ENCODE data around the gene ZFAND6.

Gene ZFAND6

GRCh38 chr15:80170596-80170995 lies 111.1 kb downstream of the ZFAND6 start:
- TF ChIP-seq CTCF (IDR thresholded peaks at IDR 0.05; ENCODE audit: insufficient read depth, low read length, missing control alignments): no peak
- no peak overlapping the region for H3K4me3 ChIP-seq (ENCODE audit: low read depth, low read length)
- no peak for DNase-seq (ENCODE audit: low read depth, low spot score)
- CTCF ChIA-PET: no interaction called here
- POLR2A ChIA-PET: no interaction called here

GRCh38 chr15:80171787-80172186 lies 112.3 kb downstream of the ZFAND6 start:
- POLR2A ChIA-PET: interaction anchor here (0.6 kb wide), 1 partner anchor 11 kb away, joined by 4 read pairs; no protein-coding TSS in a partner anchor
- H3K4me3 ChIP-seq (ENCODE audit: low read depth, low read length): no peak overlapping the region
- TF ChIP-seq CTCF (IDR thresholded peaks at IDR 0.05; ENCODE audit: insufficient read depth, low read length, missing control alignments): no peak
- CTCF ChIA-PET: interaction anchor here (0.7 to 4.7 kb wide), 9 partner anchors 8 to 318 kb away, joined by 3 to 42 read pairs (median 5); partner anchors contain the start of gene MTHFS
- DNase-seq (ENCODE audit: low read depth, low spot score): no peak

- H3K4me3 ChIP-seq (ENCODE audit: low read depth, low read length): no peak overlapping the region
- POLR2A ChIA-PET: interaction anchor here (0.6 kb wide), 1 partner anchor 12 kb away, joined by 4 read pairs; no protein-coding TSS in a partner anchor
- no peak for TF ChIP-seq CTCF (IDR thresholded peaks at IDR 0.05; ENCODE audit: insufficient read depth, low read length, missing control alignments)
Measured at GRCh38 chr15:80172401-80172800, 112.9 kb downstream of the ZFAND6 start.

GRCh38 chr15:80173022-80173759 lies 113.7 kb downstream of the ZFAND6 start:
- peak; percentile 77 for TF ChIP-seq CTCF (IDR thresholded peaks at IDR 0.05; ENCODE audit: insufficient read depth, low read length, missing control alignments)
- POLR2A ChIA-PET: no interaction called here
- CTCF ChIA-PET: interaction anchor here (1.0 to 4.7 kb wide), 11 partner anchors 9 to 320 kb away, joined by 3 to 42 read pairs (median 5); partner anchors contain the start of gene MTHFS
- DNase-seq (ENCODE audit: low read depth, low spot score): no peak
- H3K4me3 ChIP-seq (ENCODE audit: low read depth, low read length): no peak overlapping the region

More at GRCh38 chr15:80172401-80172800, 112.9 kb downstream of the ZFAND6 start:
- CTCF ChIA-PET: interaction anchor here (0.7 to 4.7 kb wide), 11 partner anchors 9 to 319 kb away, joined by 3 to 42 read pairs (median 4); partner anchors contain the start of gene MTHFS
- DNase-seq (ENCODE audit: low read depth, low spot score): no peak

- DNase-seq (ENCODE audit: low read depth, low spot score): peak; percentile 50
- no peak for TF ChIP-seq CTCF (IDR thresholded peaks at IDR 0.05; ENCODE audit: insufficient read depth, low read length, missing control alignments)
- ChIA-PET POLR2A (no interaction called here), CTCF (interaction anchor here (1.0 to 4.7 kb wide), 10 partner anchors 8 to 321 kb away, joined by 3 to 42 read pairs (median 4); no protein-coding TSS in a partner anchor)
- H3K4me3 ChIP-seq (ENCODE audit: low read depth, low read length): no peak overlapping the region
Measured at GRCh38 chr15:80174017-80174746, 114.7 kb downstream of the ZFAND6 start.

DNA sequence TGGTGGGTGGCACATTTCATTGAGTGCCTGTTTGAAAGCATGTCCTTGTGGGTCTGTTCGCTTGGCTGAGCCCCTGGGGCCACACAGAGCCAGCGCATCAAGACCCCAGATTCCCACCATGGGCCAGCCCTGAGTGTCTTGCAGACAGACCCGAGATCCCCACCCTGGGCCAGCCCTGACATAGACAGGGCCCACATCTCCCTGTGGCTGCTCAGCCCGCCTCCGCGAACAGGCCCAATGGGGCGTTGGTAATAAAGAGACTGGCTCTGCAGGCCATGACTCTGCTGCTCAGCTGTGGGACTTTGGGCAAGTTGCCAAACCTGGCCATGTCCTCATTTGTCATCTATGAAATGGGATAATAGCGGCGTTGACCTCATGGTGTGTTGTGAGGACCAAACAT lies 116.0 kb downstream of the ZFAND6 start:
- POLR2A ChIA-PET: no interaction called here
- no peak for DNase-seq (ENCODE audit: low read depth, low spot score)
- H3K4me3 ChIP-seq (ENCODE audit: low read depth, low read length): no peak overlapping the region
- CTCF ChIA-PET: interaction anchor here (1.2 to 4.7 kb wide), 3 partner anchors 12 to 104 kb away, joined by 3 to 42 read pairs (median 35); no protein-coding TSS in a partner anchor
- no peak for TF ChIP-seq CTCF (IDR thresholded peaks at IDR 0.05; ENCODE audit: insufficient read depth, low read length, missing control alignments)

Data from AG04449 (cell line).